GM21723 (cell line): ENCODE data around the gene COL6A5.

Experiments
- ATAC-seq: cut with Tn5 transposase; IDR thresholded peaks from one replicate; pipeline ENCODE4 v1.9.1; 2021; ENCODE audit warnings: mild to moderate bottlenecking, moderate library complexity; ENCODE audit not compliant: unreplicated experiment

COL6A5 gene

GRCh38 chr3:130516645-130517512 lies 171.4 kb downstream of the COL6A5 start, which contains the start of gene COL6A6:
COL6A6 (plus strand) TSS chr3:130517177; CDS start chr3:130560365, 43,188 bp downstream.
- no peak for ATAC-seq

- ATAC-seq: no peak
Observed at GRCh38 chr3:130517602-130518001, 172.1 kb downstream of the COL6A5 start.

- no peak for ATAC-seq
Observed at GRCh38 chr3:130519754-130520153, 174.3 kb downstream of the COL6A5 start.

GRCh38 chr3:130522399-130522798 lies 176.9 kb downstream of the COL6A5 start:
- ATAC-seq: no peak

- ATAC-seq: no peak
Observed at GRCh38 chr3:130527426-130527825, 182.0 kb downstream of the COL6A5 start.

GRCh38 chr3:130528120-130528519 lies 182.6 kb downstream of the COL6A5 start:
- no peak for ATAC-seq

- ATAC-seq: no peak
Observed at GRCh38 chr3:130529486-130530215, 184.2 kb downstream of the COL6A5 start.

GRCh38 chr3:130533247-130533646 lies 187.8 kb downstream of the COL6A5 start:
- ATAC-seq: no peak
